H9 (cell line): ENCODE data around the gene JADE2. TPM values are rescaled to one million over a fixed set of nuclear protein-coding genes. Genes with fewer than 3 reads are reported as not detected.

ENCODE experiments used
- DNase-seq: peaks from one replicate; pipeline ENCODE4 v3.0.0-alpha.2; 2017
- H2AFZ ChIP-seq: one replicate; pipeline ENCODE4 v1.6.1; 2013; ENCODE audit warnings: mild to moderate bottlenecking, low read length, control low read depth, moderate library complexity
- H2AK5ac ChIP-seq: 2 replicates; pipeline ENCODE4 v1.6.1; 2013; ENCODE audit warnings: low read length, control low read depth, mixed read lengths; ENCODE audit not compliant: insufficient read length
- H2BK120ac ChIP-seq: one replicate; pipeline ENCODE4 v1.6.1; 2013; ENCODE audit warnings: low read depth, mild to moderate bottlenecking, low read length, control low read depth, inconsistent platforms; ENCODE audit not compliant: poor library complexity, severe bottlenecking
- H2BK12ac ChIP-seq: 2 replicates; pipeline ENCODE4 v1.6.1; 2013; ENCODE audit warnings: low read length, control low read depth, mixed read lengths, low read depth; ENCODE audit not compliant: insufficient read length
- H2BK15ac ChIP-seq: 2 replicates; pipeline ENCODE4 v1.6.1; 2013; ENCODE audit warnings: low read depth, low read length, control low read depth
- H2BK20ac ChIP-seq: one replicate; pipeline ENCODE4 v1.6.1; 2013; ENCODE audit warnings: low read depth, mild to moderate bottlenecking, low read length, control low read depth, inconsistent platforms; ENCODE audit not compliant: poor library complexity, severe bottlenecking
- H2BK5ac ChIP-seq: 2 replicates; pipeline ENCODE4 v1.6.1; 2013; ENCODE audit warnings: low read length, control low read depth, mixed read lengths; ENCODE audit not compliant: insufficient read length
- H3K14ac ChIP-seq: 2 replicates; pipeline ENCODE4 v1.6.1; 2013; ENCODE audit warnings: low read length, control low read depth; ENCODE audit not compliant: insufficient read depth
- H3K18ac ChIP-seq: 2 replicates; pipeline ENCODE4 v1.6.1; 2013; ENCODE audit warnings: low read depth, mild to moderate bottlenecking, mixed read lengths, low read length, control low read depth; ENCODE audit not compliant: insufficient read length
- H3K23ac ChIP-seq: 2 replicates; pipeline ENCODE4 v1.6.1; 2013; ENCODE audit warnings: low read length, control low read depth, mixed read lengths, low read depth; ENCODE audit not compliant: insufficient read length
- H3K23me2 ChIP-seq: 2 replicates; pipeline ENCODE4 v1.6.1; 2013; ENCODE audit warnings: low read depth, mild to moderate bottlenecking, mixed read lengths, low read length, control low read depth; ENCODE audit not compliant: insufficient read length, poor library complexity, severe bottlenecking
- H3K27ac ChIP-seq: 2 replicates; pipeline ENCODE4 v1.5.1; 2013; ENCODE audit warnings: low read length, control low read depth, mixed read lengths, low read depth; ENCODE audit not compliant: insufficient read length
- H3K27me3 ChIP-seq: 2 replicates; pipeline ENCODE4 v1.6.1; 2013; ENCODE audit warnings: low read length, control low read depth, inconsistent platforms; ENCODE audit not compliant: insufficient read depth
- H3K4ac ChIP-seq: 2 replicates; pipeline ENCODE4 v1.6.1; 2013; ENCODE audit warnings: low read depth, mild to moderate bottlenecking, control low read depth, inconsistent platforms, low read length, moderate library complexity
- H3K4me1 ChIP-seq: 2 replicates; pipeline ENCODE4 v1.6.1; 2013; ENCODE audit warnings: low read length, control low read depth, inconsistent platforms; ENCODE audit not compliant: insufficient read depth
- H3K4me2 ChIP-seq: 2 replicates; pipeline ENCODE4 v1.6.1; 2013; ENCODE audit warnings: low read length, control low read depth, mixed read lengths; ENCODE audit not compliant: insufficient read length, insufficient read depth
- H3K56ac ChIP-seq: 2 replicates; pipeline ENCODE4 v1.6.1; 2013; ENCODE audit warnings: low read depth, mild to moderate bottlenecking, mixed read lengths, low read length, control low read depth; ENCODE audit not compliant: insufficient read length
- H3K79me1 ChIP-seq: 2 replicates; pipeline ENCODE4 v1.6.1; 2013; ENCODE audit warnings: low read depth, mild to moderate bottlenecking, moderate library complexity, low read length, control low read depth, inconsistent platforms; ENCODE audit not compliant: insufficient read depth, poor library complexity, severe bottlenecking
- H3K79me2 ChIP-seq: 2 replicates; pipeline ENCODE4 v1.6.1; 2013; ENCODE audit warnings: low read length, control low read depth, inconsistent platforms; ENCODE audit not compliant: insufficient read depth
- H3K9ac ChIP-seq: 2 replicates; pipeline ENCODE4 v1.6.1; 2013; ENCODE audit warnings: low read length, control low read depth, mixed read lengths; ENCODE audit not compliant: insufficient read length; ENCODE audit errors: extremely low read depth
- H3K9me3 ChIP-seq: one replicate; pipeline ENCODE4 v1.6.1; 2013; ENCODE audit warnings: low read depth, low read length, inconsistent platforms; ENCODE audit not compliant: control insufficient read depth
- H3T11ph ChIP-seq: one replicate; pipeline ENCODE4 v1.6.1; 2013; ENCODE audit warnings: mild to moderate bottlenecking, low read length, control low read depth, inconsistent platforms
- H4K20me1 ChIP-seq: one replicate; pipeline ENCODE4 v1.6.1; 2013; ENCODE audit not compliant: control insufficient read depth, insufficient read length, insufficient read depth
- H4K5ac ChIP-seq: 2 replicates; pipeline ENCODE4 v1.6.1; 2013; ENCODE audit warnings: low read depth, mild to moderate bottlenecking, mixed read lengths, low read length, control low read depth; ENCODE audit not compliant: insufficient read length
- H4K8ac ChIP-seq: replicated peaks from 2 replicates; pipeline ENCODE4 v1.6.1; 2013; ENCODE audit warnings: low read length, control low read depth, mixed read lengths, low read depth; ENCODE audit not compliant: insufficient read length
- H4K91ac ChIP-seq: 2 replicates; pipeline ENCODE4 v1.6.1; 2013; ENCODE audit warnings: low read depth, mild to moderate bottlenecking, moderate library complexity, mixed read lengths, low read length, control low read depth; ENCODE audit not compliant: insufficient read length
- H3K27ac Mint-ChIP-seq, 3 experiments: 2 replicates in 2 of 3; 3 replicates in 1 of 3; pipeline ENCODE4 v1.8.0; 2020 to 2021; ENCODE audit warnings: mixed read lengths in 3 of 3, mild to moderate bottlenecking in 1 of 3, moderate library complexity in 1 of 3
- H3K27me3 Mint-ChIP-seq: 2 replicates; pipeline ENCODE4 v1.8.0; 2021; ENCODE audit warnings: low read depth, mild to moderate bottlenecking, moderate library complexity, mixed read lengths
- H3K36me3 Mint-ChIP-seq, 3 experiments: 2 replicates in 2 of 3; 3 replicates in 1 of 3; pipeline ENCODE4 v1.8.0; 2020 to 2021; ENCODE audit warnings: low read depth in 3 of 3, mixed read lengths in 3 of 3; ENCODE audit not compliant: insufficient read depth in 1 of 3
- H3K4me1 Mint-ChIP-seq, 2 experiments: 2 replicates each; pipeline ENCODE4 v1.8.0; 2020; ENCODE audit warnings: mixed read lengths in 2 of 2
- H3K4me3 Mint-ChIP-seq, 2 experiments: 2 replicates in 1 of 2; 3 replicates in 1 of 2; pipeline ENCODE4 v1.8.0; 2020 to 2021; ENCODE audit warnings: mild to moderate bottlenecking in 2 of 2, mixed read lengths in 2 of 2, moderate library complexity in 1 of 2
- H3K9me3 Mint-ChIP-seq, 2 experiments: 2 replicates in 1 of 2; 3 replicates in 1 of 2; pipeline ENCODE4 v1.8.0; 2020; ENCODE audit warnings: mild to moderate bottlenecking in 2 of 2, mixed read lengths in 2 of 2, moderate library complexity in 1 of 2
- WGBS: extraction: QIAGEN DNeasy Blood & Tissue Kit; methylation state at CpG from one replicate; pipeline ENCODE4 v1.1.7; 2013; ENCODE audit warnings: missing lambda C conversion rate, low lambda C conversion rate, mixed read lengths; ENCODE audit not compliant: insufficient read length; ENCODE audit errors: extremely low coverage; 5-methylcytosine and 5-hydroxymethylcytosine counted together
- total RNA-seq: library from RNA; stranded (reverse); gene quantifications from 2 replicates; pipeline ENCODE4 v1.2.1, GENCODE V29; 2021
- TF ChIP-seq, protein P1 (sequence below): fragments of 200-600 bp; sonication (generic); conservative IDR thresholded peaks from 3 replicates; pipeline ENCODE4 v1.8.0; 2021; ENCODE audit warnings: antibody characterized with exemption, mild to moderate bottlenecking

Gene JADE2
- total RNA-seq, 1 experiment from 2014 or later, result 99.7 TPM

GRCh38 chr5:134490925-134491271 lies 34.6 kb upstream of the JADE2 start:
- TF ChIP-seq, protein P1, sequence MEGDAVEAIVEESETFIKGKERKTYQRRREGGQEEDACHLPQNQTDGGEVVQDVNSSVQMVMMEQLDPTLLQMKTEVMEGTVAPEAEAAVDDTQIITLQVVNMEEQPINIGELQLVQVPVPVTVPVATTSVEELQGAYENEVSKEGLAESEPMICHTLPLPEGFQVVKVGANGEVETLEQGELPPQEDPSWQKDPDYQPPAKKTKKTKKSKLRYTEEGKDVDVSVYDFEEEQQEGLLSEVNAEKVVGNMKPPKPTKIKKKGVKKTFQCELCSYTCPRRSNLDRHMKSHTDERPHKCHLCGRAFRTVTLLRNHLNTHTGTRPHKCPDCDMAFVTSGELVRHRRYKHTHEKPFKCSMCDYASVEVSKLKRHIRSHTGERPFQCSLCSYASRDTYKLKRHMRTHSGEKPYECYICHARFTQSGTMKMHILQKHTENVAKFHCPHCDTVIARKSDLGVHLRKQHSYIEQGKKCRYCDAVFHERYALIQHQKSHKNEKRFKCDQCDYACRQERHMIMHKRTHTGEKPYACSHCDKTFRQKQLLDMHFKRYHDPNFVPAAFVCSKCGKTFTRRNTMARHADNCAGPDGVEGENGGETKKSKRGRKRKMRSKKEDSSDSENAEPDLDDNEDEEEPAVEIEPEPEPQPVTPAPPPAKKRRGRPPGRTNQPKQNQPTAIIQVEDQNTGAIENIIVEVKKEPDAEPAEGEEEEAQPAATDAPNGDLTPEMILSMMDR, result no peak
- 0 out of 5 replicates have a peak, but pooled peaks cover 0 to under 1% of the 10 kb centered on the region in 2 experiments for H3K9me3 Mint-ChIP-seq

More at GRCh38 chr5:134490925-134491271, 34.6 kb upstream of the JADE2 start:
- Mint-ChIP-seq H3K36me3 (0 out of 7 replicates have a peak, but pooled peaks cover 0 to 2% (median 0%) of the 10 kb centered on the region in 3 experiments), H3K4me3 (no peak overlapping the region), H3K4me1 (0 out of 4 replicates have a peak, but pooled peaks cover 0 to 3% of the 10 kb centered on the region in 2 experiments), H3K27ac (no peak overlapping the region), H3K27me3 (peaks cover 2% of the 10 kb centered on the region; the same call in 1 of the 2 replicates)
- no peak overlapping the region for H3K56ac ChIP-seq
- no peaks in the 10 kb centered on the region for H3K79me1 ChIP-seq
- H3K4ac ChIP-seq, result no peak overlapping the region
- no peaks in the 10 kb centered on the region for H3K23me2 ChIP-seq
- H3K18ac ChIP-seq, result no peak overlapping the region
- no peak overlapping the region for H4K91ac ChIP-seq
- no peaks in the 10 kb centered on the region for H3K4me1 ChIP-seq
- no peak overlapping the region for H4K5ac ChIP-seq
- DNase-seq, result no peak
- H3K9ac ChIP-seq, result no peak overlapping the region
- no peak overlapping the region for H3K4me2 ChIP-seq
- H2AFZ ChIP-seq, result no peak overlapping the region
- H3K14ac ChIP-seq, result no peak overlapping the region
- H3K9me3 ChIP-seq, result no peaks in the 10 kb centered on the region
- H2BK20ac ChIP-seq, result no peak overlapping the region
- no peaks in the 10 kb centered on the region for H3K27me3 ChIP-seq
- H2BK120ac ChIP-seq, result no peak overlapping the region
- H3K79me2 ChIP-seq, result no peaks in the 10 kb centered on the region
- no peak overlapping the region for H3K27ac ChIP-seq
- H3T11ph ChIP-seq, result no peak overlapping the region
- no peak overlapping the region for H3K23ac ChIP-seq
- H4K8ac ChIP-seq, result no peak overlapping the region
- H2BK5ac ChIP-seq, result no peak overlapping the region
- H4K20me1 ChIP-seq, result no peaks in the 10 kb centered on the region
- H2BK12ac ChIP-seq, result no peak overlapping the region
- no peak overlapping the region for H2AK5ac ChIP-seq
- H2BK15ac ChIP-seq, result no peak overlapping the region
- no CpG with 5 or more reads among the region's 8 CpGs for WGBS
